GM23338 (cell line): ENCODE measurements around the gene ZMYND8. TPM values are rescaled to one million over a fixed set of nuclear protein-coding genes. Genes with fewer than 3 reads are reported as not detected.

Experiments used
- ATAC-seq: fragments of 200-7000 bp; cut with Tn5 transposase; 3 replicates; pipeline ENCODE4 v1.9.1; 2020
- DNase-seq: peaks from one replicate; pipeline ENCODE4 v3.0.0-alpha.2; 2015; ENCODE audit warnings: low spot score
- H2AFZ ChIP-seq: fragments of 200-600 bp; sonication (generic); 2 replicates; pipeline ENCODE4 v1.8.0; 2016; ENCODE audit warnings: antibody characterized with exemption, mild to moderate bottlenecking, moderate library complexity
- H3F3A ChIP-seq: fragments of 200-600 bp; sonication (generic); replicated peaks from 2 replicates; pipeline ENCODE4 v1.8.0; 2017; ENCODE audit warnings: antibody characterized with exemption, mixed run types, low read depth
- H3K27ac ChIP-seq: fragments of 200-600 bp; sonication (generic); 2 replicates; pipeline ENCODE4 v1.6.1; 2016; ENCODE audit warnings: low read depth
- H3K27me3 ChIP-seq: fragments of 200-600 bp; sonication (generic); 2 replicates; pipeline ENCODE4 v1.8.0; 2016; ENCODE audit warnings: mild to moderate bottlenecking, mixed run types, moderate library complexity; ENCODE audit not compliant: insufficient read depth
- H3K36me3 ChIP-seq: fragments of 200-600 bp; sonication (generic); 2 replicates; pipeline ENCODE4 v1.8.0; 2016; ENCODE audit warnings: mild to moderate bottlenecking; ENCODE audit not compliant: insufficient read depth
- H3K4me1 ChIP-seq: fragments of 200-600 bp; sonication (generic); 2 replicates; pipeline ENCODE4 v1.8.0; 2016; ENCODE audit warnings: mild to moderate bottlenecking, moderate library complexity; ENCODE audit not compliant: insufficient read depth
- H3K4me2 ChIP-seq: fragments of 200-600 bp; sonication (generic); 2 replicates; pipeline ENCODE4 v1.7.1; 2017; ENCODE audit warnings: mixed run types
- H3K4me3 ChIP-seq: fragments of 200-600 bp; sonication (generic); 2 replicates; pipeline ENCODE4 v1.6.1; 2016; ENCODE audit warnings: mixed run types
- H3K79me2 ChIP-seq: fragments of 200-600 bp; sonication (generic); replicated peaks from 2 replicates; pipeline ENCODE4 v1.8.0; 2017; ENCODE audit warnings: mild to moderate bottlenecking; ENCODE audit not compliant: insufficient read depth
- H3K9me2 ChIP-seq: fragments of 200-600 bp; sonication (generic); 2 replicates; pipeline ENCODE4 v1.8.0; 2017; ENCODE audit not compliant: insufficient read depth
- H4K20me1 ChIP-seq: fragments of 200-600 bp; sonication (generic); replicated peaks from 2 replicates; pipeline ENCODE4 v1.8.0; 2017; ENCODE audit warnings: mild to moderate bottlenecking; ENCODE audit not compliant: insufficient read depth
- H3K27ac Mint-ChIP-seq: 2 replicates; pipeline ENCODE4 v1.8.0; 2020; ENCODE audit warnings: inconsistent platforms, mild to moderate bottlenecking, moderate library complexity, mixed read lengths
- H3K27me3 Mint-ChIP-seq: 3 replicates; pipeline ENCODE4 v1.8.0; 2022; ENCODE audit warnings: low read depth, mild to moderate bottlenecking, moderate library complexity, mixed read lengths, inconsistent platforms; ENCODE audit not compliant: insufficient read depth, poor library complexity
- H3K36me3 Mint-ChIP-seq: 3 replicates; pipeline ENCODE4 v1.8.0; 2021; ENCODE audit warnings: low read depth, mild to moderate bottlenecking, inconsistent platforms, moderate library complexity, mixed read lengths
- H3K4me1 Mint-ChIP-seq: 3 replicates; pipeline ENCODE4 v1.8.0; 2020; ENCODE audit warnings: mild to moderate bottlenecking, inconsistent platforms, mixed read lengths
- H3K4me3 Mint-ChIP-seq: 3 replicates; pipeline ENCODE4 v1.8.0; 2021; ENCODE audit warnings: moderate library complexity, mild to moderate bottlenecking, inconsistent platforms, mixed read lengths
- H3K9me3 Mint-ChIP-seq: 3 replicates; pipeline ENCODE4 v1.8.0; 2020; ENCODE audit warnings: moderate library complexity, mild to moderate bottlenecking, inconsistent platforms, mixed read lengths
- REST ChIP-seq: IDR thresholded peaks from one replicate; pipeline ENCODE4 v1.6.1; 2018; ENCODE audit warnings: antibody characterized with exemption; ENCODE audit not compliant: unreplicated experiment
- ZNF462 ChIP-seq: fragments of 250-450 bp; sonication (Bioruptor Pico); IDR thresholded peaks from 2 replicates; pipeline ENCODE4 v1.5.0; 2020; ENCODE audit warnings: mild to moderate bottlenecking, moderate library complexity
- polyA plus RNA-seq: library from polyadenylated mRNA; unstranded; fragments of >200 nt; fragmentation: Nextera tagmentation; extraction: Ambion mirVana; gene quantifications from 2 replicates; pipeline ENCODE4 v1.2.1, GENCODE V29; 2016
- total RNA-seq: library from RNA; depleted of rRNA; stranded (reverse); fragments of >200 nt; shearing (Covaris generic); gene quantifications from 2 replicates; pipeline ENCODE4 v1.2.3, GENCODE V29; 2014

Gene ZMYND8
- total and polyA plus RNA-seq, 2 experiments from 2014 or later = 70.9 to 128 TPM

DNA sequence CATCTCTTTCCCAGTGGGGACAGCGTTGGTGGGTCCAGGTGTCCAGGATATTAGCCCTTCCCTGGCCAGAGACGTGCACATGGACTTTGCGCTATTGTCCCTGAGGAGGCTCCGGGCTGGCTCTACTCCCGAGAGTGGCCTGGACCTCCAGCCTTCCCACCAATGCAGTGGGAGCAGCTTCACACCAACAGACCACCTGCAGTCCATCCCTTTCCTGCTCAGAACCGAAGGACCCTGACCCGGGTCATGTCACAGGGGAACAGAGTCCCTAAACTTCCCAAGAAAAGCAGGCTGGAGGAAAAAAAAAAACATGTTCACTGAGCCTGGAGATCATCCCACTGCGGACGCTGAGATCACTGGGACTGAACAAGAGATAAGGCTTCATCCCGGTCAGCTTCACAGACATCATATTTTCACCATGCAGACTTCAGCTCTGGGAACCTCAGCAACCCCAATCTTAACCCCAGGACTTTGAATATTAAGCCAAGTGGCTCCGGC lies 18.3 kb downstream of the ZMYND8 start:
- peaks cover 100% of the 10 kb centered on the region for H3K79me2 ChIP-seq
- no peaks in the 10 kb centered on the region; the same call in 2 of the 3 replicates for H3K9me3 Mint-ChIP-seq
- H3K27ac ChIP-seq = peak overlapping the region; percentile 76; the same call in 1 of the 2 replicates
- TF ChIP-seq ZNF462 (no peak), REST (no peak)
- peaks cover 62% of the 10 kb centered on the region for H3K36me3 Mint-ChIP-seq
- peak overlapping the region; percentile 44; the same call in 1 of the 2 replicates for H3K27ac Mint-ChIP-seq
- peaks cover 47% of the 10 kb centered on the region for H4K20me1 ChIP-seq
- no peak overlapping the region for H2AFZ ChIP-seq
- DNase-seq = no peak
- H3K9me2 ChIP-seq = no peaks in the 10 kb centered on the region
- no peak for ATAC-seq
- peaks cover 61% of the 10 kb centered on the region for H3K4me1 ChIP-seq
- H3K4me2 ChIP-seq = no peak overlapping the region
- peaks cover 14% of the 10 kb centered on the region for H3K27me3 Mint-ChIP-seq
- peaks cover 56% of the 10 kb centered on the region for H3K4me1 Mint-ChIP-seq
- peaks cover 26% of the 10 kb centered on the region for H3F3A ChIP-seq
- no peaks in the 10 kb centered on the region for H3K36me3 ChIP-seq
- no peaks in the 10 kb centered on the region for H3K27me3 ChIP-seq
- H3K4me3 ChIP-seq = no peak overlapping the region
- H3K4me3 Mint-ChIP-seq = no peak overlapping the region
